H1 (cell line): ENCODE data around the gene NDUFA1. TPM values are rescaled to one million over a fixed set of nuclear protein-coding genes. Genes with fewer than 3 reads are reported as not detected.
"Not testable (repeated sequence)": the region's sequence is repeated elsewhere in the genome, so short reads cannot be mapped to it uniquely, and the experiment has no call there.

Experiments used
- CTCF ChIA-PET: fragments of 300-600 bp; sonication (Branson Sonifier 250); formaldehyde crosslinking; loops from one replicate; lab custom pipeline; 2021; ENCODE audit not compliant: partially characterized antibody; lab: Charles Lee
- POLR2A ChIA-PET: fragments of 300-600 bp; sonication (Branson Sonifier 250); formaldehyde crosslinking; loops from one replicate; lab custom pipeline; 2021; ENCODE audit warnings: inconsistent platforms; ENCODE audit not compliant: partially characterized antibody; lab: Charles Lee
- DNase-seq, 2 experiments: peaks; one replicate each; pipeline versions ENCODE4 v3.0.0 to v3.0.0-alpha.2; 2010 to 2022; ENCODE audit warnings: low spot score in 2 of 2, low read depth in 1 of 2, mixed read lengths in 1 of 2
- FAIRE-seq: peaks from 2 replicates; lab custom pipeline; 2011; peaks lifted over from hg19 to GRCh38; lab: Jason Lieb, UNC
- H2AFZ ChIP-seq: 2 replicates; pipeline ENCODE4 v1.8.1; 2012; ENCODE audit warnings: low read length, inconsistent platforms
- H2AK5ac ChIP-seq: 2 replicates; pipeline ENCODE4 v1.6.1; 2013; ENCODE audit warnings: low read depth, low read length
- H2BK120ac ChIP-seq: replicated peaks from 2 replicates; pipeline ENCODE3; 2013; ENCODE audit warnings: low read depth, low read length, inconsistent platforms
- H2BK12ac ChIP-seq: 2 replicates; pipeline ENCODE4 v1.6.1; 2013; ENCODE audit warnings: low read depth, low read length
- H2BK15ac ChIP-seq: 2 replicates; pipeline ENCODE4 v1.6.1; 2013; ENCODE audit warnings: low read length
- H2BK20ac ChIP-seq: 2 replicates; pipeline ENCODE4 v1.6.1; 2013; ENCODE audit warnings: low read length
- H2BK5ac ChIP-seq: 2 replicates; pipeline ENCODE4 v1.6.1; 2013; ENCODE audit warnings: low read depth, low read length
- H3K14ac ChIP-seq: 2 replicates; pipeline ENCODE4 v1.6.1; 2013; ENCODE audit warnings: inconsistent platforms; ENCODE audit not compliant: insufficient read length
- H3K18ac ChIP-seq: 2 replicates; pipeline ENCODE4 v1.6.1; 2013; ENCODE audit warnings: low read length; ENCODE audit errors: extremely low read depth
- H3K23ac ChIP-seq: 2 replicates; pipeline ENCODE4 v1.6.1; 2013; ENCODE audit warnings: inconsistent platforms; ENCODE audit not compliant: insufficient read length
- H3K23me2 ChIP-seq: 2 replicates; pipeline ENCODE4 v1.6.1; 2013; ENCODE audit warnings: low read depth, low read length
- H3K27ac ChIP-seq: 2 replicates; pipeline ENCODE4 v1.6.1; 2011; ENCODE audit warnings: low read depth, low read length, inconsistent platforms
- H3K27me3 ChIP-seq, 4 experiments: replicated peaks in 1 of 4; 1 replicate in 1 of 4; 2 replicates in 3 of 4; pipeline versions ENCODE4 v1.6.1 to v1.8.1; 2011 to 2013; ENCODE audit warnings: low read length in 3 of 4, mild to moderate bottlenecking in 3 of 4, inconsistent platforms in 2 of 4, mixed read lengths in 2 of 4, moderate library complexity in 1 of 4; ENCODE audit not compliant: control insufficient read depth in 3 of 4, insufficient read depth in 3 of 4; ENCODE audit errors: extremely low read depth in 1 of 4
- H3K36me3 ChIP-seq, 4 experiments: 2 replicates each; pipeline versions ENCODE4 v1.6.1 to v1.8.1; 2011 to 2013; ENCODE audit warnings: mild to moderate bottlenecking in 4 of 4, low read length in 3 of 4, moderate library complexity in 2 of 4, control low read depth in 1 of 4, inconsistent platforms in 1 of 4; ENCODE audit not compliant: insufficient read depth in 4 of 4, control insufficient read depth in 2 of 4
- H3K4ac ChIP-seq: replicated peaks from 2 replicates; pipeline ENCODE3; 2013; ENCODE audit warnings: low read length, low read depth, mixed read lengths, inconsistent platforms; ENCODE audit not compliant: insufficient read length
- H3K4me1 ChIP-seq, 4 experiments: replicated peaks in 1 of 4; 1 replicate in 1 of 4; 2 replicates in 3 of 4; pipeline versions ENCODE4 v1.6.1 to v1.8.1; 2011 to 2013; ENCODE audit warnings: low read length in 3 of 4, inconsistent platforms in 2 of 4, mixed read lengths in 1 of 4; ENCODE audit not compliant: insufficient read depth in 4 of 4, control insufficient read depth in 3 of 4
- H3K4me2 ChIP-seq, 2 experiments: 2 replicates each; pipeline versions ENCODE4 v1.6.1 to v1.8.1; 2011 to 2013; ENCODE audit warnings: low read depth in 2 of 2, low read length in 2 of 2, control low read depth in 1 of 2, inconsistent platforms in 1 of 2, mild to moderate bottlenecking in 1 of 2; ENCODE audit not compliant: insufficient read depth in 1 of 2
- H3K4me3 ChIP-seq, 4 experiments: fragments of 200-600, 300-600 bp in 1 of 4; sonication (generic), shearing (Covaris generic), sonication (Bioruptor Twin) in 1 of 4; 2 replicates each; pipeline versions ENCODE4 v1.5.1 to v1.8.1; 2011 to 2016; ENCODE audit warnings: low read length in 4 of 4, low read depth in 3 of 4, control low read depth in 2 of 4, inconsistent platforms in 2 of 4, mild to moderate bottlenecking in 2 of 4, mixed read lengths in 1 of 4, moderate library complexity in 1 of 4; ENCODE audit not compliant: insufficient read depth in 2 of 4; ENCODE audit errors: extremely low read depth in 1 of 4
- H3K56ac ChIP-seq: replicated peaks from 2 replicates; pipeline ENCODE3; 2013; ENCODE audit warnings: low read depth, mild to moderate bottlenecking, mixed read lengths, low read length, inconsistent platforms; ENCODE audit not compliant: insufficient read length
- H3K79me1 ChIP-seq: 2 replicates; pipeline ENCODE4 v1.6.1; 2013; ENCODE audit warnings: low read depth, low read length, control low read depth
- H3K79me2 ChIP-seq, 2 experiments: 2 replicates each; pipeline versions ENCODE4 v1.6.1 to v1.8.1; 2012 to 2013; ENCODE audit warnings: low read length in 2 of 2, mild to moderate bottlenecking in 2 of 2, inconsistent platforms in 1 of 2; ENCODE audit not compliant: insufficient read depth in 2 of 2, control insufficient read depth in 1 of 2
- H3K9ac ChIP-seq, 4 experiments: replicated peaks in 1 of 4; 1 replicate in 1 of 4; 2 replicates in 3 of 4; pipeline versions ENCODE4 v1.6.1 to v1.8.1; 2011 to 2013; ENCODE audit warnings: low read depth in 3 of 4, low read length in 3 of 4, control low read depth in 2 of 4, mild to moderate bottlenecking in 2 of 4, moderate library complexity in 2 of 4, inconsistent platforms in 1 of 4; ENCODE audit errors: extremely low read depth in 1 of 4
- H3K9me3 ChIP-seq, 2 experiments: 2 replicates each; pipeline versions ENCODE4 v1.6.1 to v1.8.1; 2012 to 2013; ENCODE audit warnings: mild to moderate bottlenecking in 2 of 2, moderate library complexity in 2 of 2, control low read depth in 1 of 2, inconsistent platforms in 1 of 2, low read depth in 1 of 2, low read length in 1 of 2, mixed read lengths in 1 of 2; ENCODE audit not compliant: insufficient read depth in 2 of 2
- H4K20me1 ChIP-seq, 2 experiments: replicated peaks in 1 of 2; 2 replicates each; pipeline versions ENCODE3 to v1.8.1; 2011 to 2013; ENCODE audit warnings: inconsistent platforms in 2 of 2, low read length in 2 of 2, mild to moderate bottlenecking in 1 of 2; ENCODE audit not compliant: insufficient read depth in 2 of 2, control insufficient read depth in 1 of 2
- H4K5ac ChIP-seq: 2 replicates; pipeline ENCODE4 v1.6.1; 2013; ENCODE audit warnings: low read length, low read depth, mixed read lengths, inconsistent platforms; ENCODE audit not compliant: insufficient read length
- H4K8ac ChIP-seq: 2 replicates; pipeline ENCODE4 v1.8.0; 2013; ENCODE audit warnings: mild to moderate bottlenecking, moderate library complexity, low read length, inconsistent platforms; ENCODE audit not compliant: insufficient read depth; ENCODE audit errors: extremely low read depth
- H4K91ac ChIP-seq: replicated peaks from 2 replicates; pipeline ENCODE3; 2013; ENCODE audit warnings: low read length, mixed read lengths, inconsistent platforms; ENCODE audit not compliant: insufficient read length
- WGBS, 2 experiments: shearing (Covaris generic) in 1 of 2; methylation state at CpG; one replicate each; pipeline versions ENCODE4 v1.1.6 to v1.1.7; 2013 to 2015; ENCODE audit warnings: low lambda C conversion rate in 2 of 2, mixed read lengths in 2 of 2, inconsistent platforms in 1 of 2, low coverage in 1 of 2, missing lambda C conversion rate in 1 of 2; ENCODE audit not compliant: insufficient replicate concordance in 2 of 2, insufficient coverage in 1 of 2, insufficient read length in 1 of 2; ENCODE audit errors: extremely low coverage in 1 of 2, missing lambda C conversion rate in 1 of 2; 5-methylcytosine and 5-hydroxymethylcytosine counted together
- polyA plus RNA-seq, 7 experiments: library from polyadenylated mRNA; depleted of rRNA in 3 of 7; stranded (reverse) in 5 of 7; unstranded in 2 of 7; fragments of >200 nt in 5 of 7; fragments of 200-250 nt in 2 of 7; gene quantifications; 1 replicate in 5 of 7; 2 replicates in 1 of 7; 4 replicates in 1 of 7; pipeline versions ENCODE4 v1.2.1 to v1.2.3, GENCODE V29; 2011 to 2013; ENCODE audit warnings: missing spikeins in 2 of 7, mixed read lengths in 2 of 7
- total RNA-seq: library from RNA; stranded (reverse); fragmentation: NEBNext Ultra II Directional; extraction: Animal tissue kit (Norgen Biotek cat#: 25700); gene quantifications from 2 replicates; pipeline ENCODE4 v1.2.1, GENCODE V29; 2021

NDUFA1 gene
- total and polyA plus RNA-seq, 2 of the 8 experiments (the other 6 are each of a cell fraction or from before 2014, with no cell fraction given) = 65.6 to 69.7 TPM

- H3K14ac ChIP-seq, H3K4me1 ChIP-seq, H2BK5ac ChIP-seq, H3K4me2 ChIP-seq, H2BK12ac ChIP-seq, CTCF ChIA-PET, H2BK15ac ChIP-seq, H3K9me3 ChIP-seq, DNase-seq, H3K18ac ChIP-seq, H2BK120ac ChIP-seq, H3K27me3 ChIP-seq, H4K91ac ChIP-seq, FAIRE-seq, H4K20me1 ChIP-seq, H3K23me2 ChIP-seq, H3K79me1 ChIP-seq, H3K9ac ChIP-seq, H2BK20ac ChIP-seq, H3K56ac ChIP-seq, H3K4ac ChIP-seq, H3K27ac ChIP-seq, H3K23ac ChIP-seq, H3K36me3 ChIP-seq, H3K4me3 ChIP-seq, H2AK5ac ChIP-seq, H3K79me2 ChIP-seq, H4K5ac ChIP-seq, H2AFZ ChIP-seq, H4K8ac ChIP-seq: not testable (repeated sequence)
- WGBS, 2 experiments = 92% methylated on average over 7 of the region's 7 CpGs; no CpG with 5 or more reads in 1 of the 2 experiments
- POLR2A ChIA-PET = interaction anchor here (1.6 kb wide), 1 partner anchor 10 kb away, joined by 4 read pairs; no protein-coding TSS in a partner anchor
These were observed 50.8 kb downstream of the NDUFA1 start for GRCh38 chrX:119922391-119922790.

Other genes with a start within 250 kb of the NDUFA1 start
- 27.9 and 31.0 TPM in 2 replicates for gene SEPTIN6, start 178.7 kb upstream of the NDUFA1 start, total RNA-seq
- 38.6 and 42.6 TPM in 2 replicates for gene SEPTIN6, start 178.7 kb upstream of the NDUFA1 start, polyA plus RNA-seq (2011; rRNA removed)
- gene SOWAHD, start 113.2 kb upstream of the NDUFA1 start, total RNA-seq = 1.7 and 1.8 TPM in 2 replicates
- 2.6 and 2.9 TPM in 2 replicates for gene SOWAHD, start 113.2 kb upstream of the NDUFA1 start, polyA plus RNA-seq (2011; rRNA removed)
- 1,901 and 1,942 TPM in 2 replicates for gene RPL39, start 80.2 kb upstream of the NDUFA1 start, total RNA-seq
- gene RPL39, start 80.2 kb upstream of the NDUFA1 start, polyA plus RNA-seq (2011; rRNA removed) = 1,054 and 2,394 TPM in 2 replicates
- gene UPF3B, start 18.9 kb upstream of the NDUFA1 start, total RNA-seq = 20.9 and 22.2 TPM in 2 replicates
- gene UPF3B, start 18.9 kb upstream of the NDUFA1 start, polyA plus RNA-seq (2011; rRNA removed) = 3.9 and 7.8 TPM in 2 replicates
- gene RNF113A, start 99 bp upstream of the NDUFA1 start, total RNA-seq = 14.2 and 14.3 TPM in 2 replicates
- 9.7 and 10.3 TPM in 2 replicates for gene RNF113A, start 99 bp upstream of the NDUFA1 start, polyA plus RNA-seq (2011; rRNA removed)
- gene AKAP14, start 24.1 kb downstream of the NDUFA1 start, total RNA-seq = 1.3 and 1.7 TPM in 2 replicates
- gene AKAP14, start 24.1 kb downstream of the NDUFA1 start, polyA plus RNA-seq (2011; rRNA removed) = 0.77 and 0.79 TPM in 2 replicates
- 6.6 and 7.1 TPM in 2 replicates for gene NKAP, start 71.9 kb downstream of the NDUFA1 start, total RNA-seq
- 2.8 TPM in 2 replicates for gene NKAP, start 71.9 kb downstream of the NDUFA1 start, polyA plus RNA-seq (2011; rRNA removed)
- gene RHOXF2B, start 205.9 kb downstream of the NDUFA1 start, total RNA-seq = not detected in 2 replicates
- gene RHOXF2B, start 205.9 kb downstream of the NDUFA1 start, polyA plus RNA-seq (2011; rRNA removed) = not detected in 2 replicates
- gene RHOXF1, start 244.1 kb downstream of the NDUFA1 start, total RNA-seq = not detected in 2 replicates
- gene RHOXF1, start 244.1 kb downstream of the NDUFA1 start, polyA plus RNA-seq (2011; rRNA removed) = not detected in 2 replicates